CD14-positive monocyte (primary cell): ENCODE measurements around the gene UTP4. TPM values are rescaled to one million over a fixed set of nuclear protein-coding genes. Genes with fewer than 3 reads are reported as not detected.
A peak's percentile ranks its signal among the peaks of the same experiment; 100 is the strongest.

Experiments
- DNase-seq, 3 donors: peaks; one replicate each; pipeline ENCODE4 v3.0.0-alpha.2; 2011 to 2022
- H2AFZ ChIP-seq: 2 replicates; pipeline ENCODE4 v1.6.0; 2012; ENCODE audit warnings: mild to moderate bottlenecking, low read depth, low read length, inconsistent platforms; ENCODE audit not compliant: insufficient read depth, poor library complexity, severe bottlenecking
- H3K27ac ChIP-seq, 2 donors: 1 replicate in 1 of 2; 2 replicates in 1 of 2; pipeline ENCODE4 v1.5.1; 2012 to 2013; ENCODE audit warnings: low read length in 2 of 2, control low read depth in 1 of 2, inconsistent platforms in 1 of 2, low read depth in 1 of 2, mild to moderate bottlenecking in 1 of 2
- H3K27me3 ChIP-seq, 2 donors: one replicate each; pipeline versions ENCODE4 v1.6.0 to v1.6.1; 2011 to 2013; ENCODE audit warnings: low read length in 2 of 2; ENCODE audit not compliant: control insufficient read depth in 2 of 2, insufficient read depth in 2 of 2
- H3K36me3 ChIP-seq, 2 donors: replicated peaks in 1 of 2; 1 replicate in 1 of 2; 2 replicates in 1 of 2; pipeline versions ENCODE4 v1.5.1 to v1.6.1; 2012 to 2013; ENCODE audit warnings: low read length in 2 of 2, control low read depth in 1 of 2, inconsistent platforms in 1 of 2, mild to moderate bottlenecking in 1 of 2; ENCODE audit not compliant: insufficient read depth in 2 of 2, control insufficient read depth in 1 of 2
- H3K4me1 ChIP-seq, 2 donors: 1 replicate in 1 of 2; 2 replicates in 1 of 2; pipeline versions ENCODE4 v1.5.1 to v1.6.1; 2012 to 2013; ENCODE audit warnings: low read length in 2 of 2, control low read depth in 1 of 2, inconsistent platforms in 1 of 2, mild to moderate bottlenecking in 1 of 2, moderate library complexity in 1 of 2; ENCODE audit not compliant: insufficient read depth in 2 of 2, control insufficient read depth in 1 of 2
- H3K4me2 ChIP-seq: replicated peaks from 2 replicates; pipeline ENCODE3; 2012; ENCODE audit warnings: low read length, moderate library complexity, mild to moderate bottlenecking; ENCODE audit not compliant: poor library complexity, severe bottlenecking; ENCODE audit errors: extremely low read depth
- H3K4me3 ChIP-seq, 3 experiments: fragments of 200-600 bp in 1 of 3; sonication (generic) in 1 of 3; replicated peaks in 1 of 3; 1 replicate in 2 of 3; 2 replicates in 1 of 3; pipeline ENCODE4 v1.5.1; 2011 to 2013; ENCODE audit warnings: low read length in 3 of 3, mild to moderate bottlenecking in 3 of 3, control low read depth in 2 of 3, low read depth in 2 of 3, inconsistent platforms in 1 of 3, moderate library complexity in 1 of 3
- H3K79me2 ChIP-seq: 2 replicates; pipeline ENCODE4 v1.6.0; 2012; ENCODE audit warnings: mild to moderate bottlenecking, control low read depth, inconsistent platforms, low read length, moderate library complexity; ENCODE audit not compliant: insufficient read depth
- H3K9ac ChIP-seq: 2 replicates; pipeline ENCODE4 v1.6.0; 2017; ENCODE audit warnings: low read length, mild to moderate bottlenecking; ENCODE audit not compliant: insufficient read depth, poor library complexity, severe bottlenecking
- H3K9me3 ChIP-seq, 2 donors: replicated peaks in 1 of 2; 1 replicate in 1 of 2; 2 replicates in 1 of 2; pipeline versions ENCODE4 v1.5.1 to v1.6.1; 2012 to 2013; ENCODE audit warnings: low read length in 2 of 2, control low read depth in 1 of 2; ENCODE audit not compliant: control insufficient read depth in 1 of 2, insufficient read depth in 1 of 2
- H4K20me1 ChIP-seq: 2 replicates; pipeline ENCODE4 v1.6.0; 2012; ENCODE audit warnings: mild to moderate bottlenecking, low read length, control low read depth, moderate library complexity; ENCODE audit not compliant: insufficient read depth
- H3K27ac Mint-ChIP-seq, 7 donors: one replicate each; pipeline ENCODE4 v1.8.0; 2020; ENCODE audit warnings: mild to moderate bottlenecking in 7 of 7, mixed read lengths in 7 of 7, moderate library complexity in 6 of 7, inconsistent platforms in 2 of 7
- H3K27me3 Mint-ChIP-seq, 3 donors: one replicate each; pipeline ENCODE4 v1.8.0; 2021 to 2022; ENCODE audit warnings: low read depth in 3 of 3, mild to moderate bottlenecking in 3 of 3, mixed read lengths in 3 of 3, moderate library complexity in 3 of 3, inconsistent platforms in 1 of 3
- H3K36me3 Mint-ChIP-seq, 2 donors: one replicate each; pipeline ENCODE4 v1.8.0; 2020; ENCODE audit warnings: mixed read lengths in 2 of 2, inconsistent platforms in 1 of 2, mild to moderate bottlenecking in 1 of 2
- H3K4me1 Mint-ChIP-seq: one replicate; pipeline ENCODE4 v1.8.0; 2020; ENCODE audit warnings: mild to moderate bottlenecking, mixed read lengths
- H3K4me3 Mint-ChIP-seq, 2 donors: one replicate each; pipeline ENCODE4 v1.8.0; 2020; ENCODE audit warnings: mild to moderate bottlenecking in 2 of 2, mixed read lengths in 2 of 2, moderate library complexity in 1 of 2
- H3K9me3 Mint-ChIP-seq, 7 donors: one replicate each; pipeline ENCODE4 v1.8.0; 2020 to 2022; ENCODE audit warnings: mixed read lengths in 7 of 7, mild to moderate bottlenecking in 6 of 7, moderate library complexity in 6 of 7, inconsistent platforms in 2 of 7
- CTCF ChIP-seq: fragments of 200-600 bp; IDR thresholded peaks from one replicate; pipeline ENCODE4 v1.8.0; 2022; ENCODE audit warnings: antibody characterized with exemption, mild to moderate bottlenecking
- WGBS: methylation state at CpG from one replicate; pipeline ENCODE4 v1.1.5; 2013; ENCODE audit warnings: missing lambda C conversion rate; ENCODE audit not compliant: insufficient coverage; 5-methylcytosine and 5-hydroxymethylcytosine counted together
- intact Hi-C, 2 donors: fragments of 100-400 bp; cut with micrococcal nuclease; formaldehyde crosslinking; loops; one replicate each; pipeline versions ENCODE4 v1.15.0 to v1.15.1; 2023
- polyA plus RNA-seq, 3 donors: library from polyadenylated mRNA; depleted of rRNA in 1 of 3; unstranded in 2 of 3; stranded (reverse) in 1 of 3; fragments of 300-500 nt in 2 of 3; fragments of >200 nt in 1 of 3; fragmentation: Illumina TruSeq in 2 of 3; gene quantifications; 1 replicate in 2 of 3; 2 replicates in 1 of 3; pipeline ENCODE4 v1.2.3, GENCODE V29; 2012 to 2021

The UTP4 gene
- polyA plus RNA-seq, 3 donors: 15.3 to 27.8 (median 19.6) TPM

- Histone ChIP-seq H3K27ac (no peak overlapping the region), H3K4me2 (peak overlapping the region; percentile 56), H3K4me3 (no peak overlapping the region), H3K36me3 (peaks cover 12 to 19% of the 10 kb centered on the region in 2 donors), H3K9me3 (peaks cover 0 to 7% of the 10 kb centered on the region in 2 donors), H3K4me1 (peaks cover 14 to 25% of the 10 kb centered on the region in 2 donors), H4K20me1 (peaks cover 55% of the 10 kb centered on the region), H3K9ac (no peak overlapping the region), H2AFZ (no peak overlapping the region), H3K79me2 (no peaks in the 10 kb centered on the region), H3K27me3 (peaks cover 24 to 49% of the 10 kb centered on the region in 2 donors)
- DNase-seq: no peak
- no peak for TF ChIP-seq CTCF
- Mint-ChIP-seq H3K9me3 (peaks cover 0 to 11% (median 0%) of the 10 kb centered on the region in 7 donors), H3K36me3 (peaks cover 20 to 32% of the 10 kb centered on the region in 2 donors), H3K27me3 (peaks cover 59 to 66% (median 61%) of the 10 kb centered on the region in 3 donors), H3K4me1 (peaks cover 20% of the 10 kb centered on the region), H3K4me3 (peak overlapping the region in 1 of 2 donors; percentile 76), H3K27ac (no peak overlapping the region)
- intact Hi-C loops: no loop called here
- 6% methylated on average over 48 of the region's 52 CpGs for WGBS
These were observed 25.0 kb upstream of the UTP4 start for GRCh38 chr16:69107316-69107962.

- Histone ChIP-seq H3K9ac (no peak overlapping the region), H3K36me3 (peaks cover 12 to 19% of the 10 kb centered on the region in 2 donors), H3K4me1 (peaks cover 14 to 25% of the 10 kb centered on the region in 2 donors), H3K79me2 (no peaks in the 10 kb centered on the region), H3K9me3 (peaks cover 0 to 7% of the 10 kb centered on the region in 2 donors), H3K27me3 (peaks cover 24 to 49% of the 10 kb centered on the region in 2 donors), H2AFZ (no peak overlapping the region), H3K4me2 (no peak overlapping the region), H3K4me3 (no peak overlapping the region), H4K20me1 (peaks cover 62% of the 10 kb centered on the region), H3K27ac (no peak overlapping the region)
- no peak for DNase-seq
- peak overlapping the region in 1 of 2 donors; percentile 76 for H3K4me3 Mint-ChIP-seq
- TF ChIP-seq CTCF: no peak
- peaks cover 0 to 11% (median 0%) of the 10 kb centered on the region in 7 donors for H3K9me3 Mint-ChIP-seq
- H3K36me3 Mint-ChIP-seq: peaks cover 20 to 32% of the 10 kb centered on the region in 2 donors
- no peak overlapping the region for H3K27ac Mint-ChIP-seq
- H3K4me1 Mint-ChIP-seq: peaks cover 23% of the 10 kb centered on the region
- 93% methylated on average over 6 of the region's 9 CpGs for WGBS
- H3K27me3 Mint-ChIP-seq: peaks cover 54 to 58% (median 55%) of the 10 kb centered on the region in 3 donors
- intact Hi-C loops: no loop called here
These were observed 24.2 kb upstream of the UTP4 start for GRCh38 chr16:69108064-69108904.
